Esophagus muscularis mucosa (tissue), 4 donors: ENCODE measurements around the gene PHACTR4. TPM values are rescaled to one million over a fixed set of nuclear protein-coding genes. Genes with fewer than 3 reads are reported as not detected.
"Not testable (repeated sequence)": the region's sequence is repeated elsewhere in the genome, so short reads cannot be mapped to it uniquely, and the experiment has no call there.

ENCODE experiments used
- DNase-seq: peaks from one replicate; pipeline ENCODE4 v3.0.0-alpha.2; 2017; ENCODE audit errors: extremely low spot score
- H3K27ac ChIP-seq, 4 donors: fragments of 200-600 bp; sonication (generic); replicated peaks in 1 of 4; 1 replicate in 3 of 4; 2 replicates in 1 of 4; pipeline ENCODE4 v1.5.1; 2016 to 2019; ENCODE audit warnings: mild to moderate bottlenecking in 1 of 4
- H3K27me3 ChIP-seq, 4 donors: fragments of 200-600 bp; sonication (generic); one replicate each; pipeline versions ENCODE4 v1.5.1 to v1.6.0; 2016 to 2019
- H3K36me3 ChIP-seq, 4 donors: fragments of 200-600 bp; sonication (generic); one replicate each; pipeline ENCODE4 v1.5.1; 2016 to 2019
- H3K4me1 ChIP-seq, 4 donors: fragments of 200-600 bp; sonication (generic); one replicate each; pipeline ENCODE4 v1.5.1; 2016 to 2019
- H3K4me3 ChIP-seq, 4 donors: fragments of 200-600 bp; sonication (generic); 1 replicate in 2 of 4; 2 replicates in 2 of 4; pipeline ENCODE4 v1.5.1; 2016 to 2019; ENCODE audit warnings: mild to moderate bottlenecking in 4 of 4, moderate library complexity in 1 of 4
- H3K9me3 ChIP-seq, 4 donors: fragments of 200-600 bp; sonication (generic); 1 replicate in 3 of 4; 2 replicates in 1 of 4; pipeline ENCODE4 v1.5.1; 2016 to 2019
- CTCF ChIP-seq, 3 experiments: fragments of 200-600 bp in 2 of 3; fragments of 450-650 bp in 1 of 3; sonication (generic) in 2 of 3; IDR thresholded peaks; one replicate each; pipeline ENCODE4 v1.5.1; 2017 to 2019; ENCODE audit warnings: antibody characterized with exemption in 3 of 3, mild to moderate bottlenecking in 2 of 3, moderate library complexity in 1 of 3
- EP300 ChIP-seq: sonication (generic); formaldehyde crosslinking; IDR thresholded peaks from one replicate; pipeline ENCODE4 v1.6.1; 2017; ENCODE audit warnings: antibody characterized with exemption
- POLR2A ChIP-seq: fragments of 450-650 bp; IDR thresholded peaks from one replicate; pipeline ENCODE4 v1.6.1; 2017; ENCODE audit warnings: antibody characterized with exemption, moderate library complexity, mild to moderate bottlenecking, low read depth
- POLR2AphosphoS5 ChIP-seq, 2 donors: sonication (generic); formaldehyde crosslinking; IDR thresholded peaks; one replicate each; pipeline ENCODE4 v1.6.1; 2017; ENCODE audit warnings: antibody characterized with exemption in 2 of 2
- WGBS: methylation state at CpG from one replicate; pipeline ENCODE4 v1.1.5; 2018; 5-methylcytosine and 5-hydroxymethylcytosine counted together
- intact Hi-C: fragments of 100-400 bp; cut with DNase I; formaldehyde crosslinking; loops from one replicate; pipeline ENCODE4 v1.15.1; 2023
- total RNA-seq, 4 donors: library from RNA; depleted of rRNA; stranded (reverse); fragments of >200 nt; gene quantifications; one replicate each; pipeline versions ENCODE4 v1.1.0 to v1.2.1, GENCODE V29; 2016

Gene PHACTR4
- total RNA-seq, 4 donors from 2014 or later, result 21.0 to 32.4 (median 27.7) TPM

- TF ChIP-seq POLR2A (no peak), EP300 (no peak), CTCF (IDR thresholded peaks at IDR 0.05) (no peak), POLR2AphosphoS5 (IDR thresholded peaks at IDR 0.05) (no peak)
- no peak overlapping the region for H3K27ac ChIP-seq
- intact Hi-C loops, result no loop called here
- H3K4me1 ChIP-seq, result peaks cover 0 to 10% (median 8%) of the 10 kb centered on the region in 4 donors
- H3K27me3 ChIP-seq, result no peaks in the 10 kb centered on the region
- DNase-seq, result no peak
- H3K36me3 ChIP-seq, result no peaks in the 10 kb centered on the region
- no peaks in the 10 kb centered on the region for H3K9me3 ChIP-seq
- WGBS, result 95% methylated on average over 5 of the region's 5 CpGs
- no peak overlapping the region for H3K4me3 ChIP-seq
Observed at GRCh38 chr1:28378906-28379305, 9.4 kb downstream of the PHACTR4 start.

GRCh38 chr1:28380394-28380793 is 10.9 kb downstream of the PHACTR4 start:
- no peak overlapping the region for H3K27ac ChIP-seq
- H3K4me3 ChIP-seq, result no peak overlapping the region
- TF ChIP-seq POLR2AphosphoS5 (IDR thresholded peaks at IDR 0.05) (no peak), EP300 (no peak), CTCF (IDR thresholded peaks at IDR 0.05) (no peak), POLR2A (no peak)
- intact Hi-C loops, result no loop called here
- H3K36me3 ChIP-seq, result no peaks in the 10 kb centered on the region
- H3K4me1 ChIP-seq, result peaks cover 0 to 9% (median 0%) of the 10 kb centered on the region in 4 donors
- WGBS, result 80% methylated on average over 1 of the region's 1 CpG
- no peak for DNase-seq
- no peaks in the 10 kb centered on the region for H3K27me3 ChIP-seq
- no peaks in the 10 kb centered on the region for H3K9me3 ChIP-seq

GRCh38 chr1:28383785-28384184 is 14.2 kb downstream of the PHACTR4 start:
- DNase-seq, H3K9me3 ChIP-seq, H3K27me3 ChIP-seq, H3K4me3 ChIP-seq, H3K4me1 ChIP-seq, H3K27ac ChIP-seq, H3K36me3 ChIP-seq, intact Hi-C loops: not testable (repeated sequence)
- 96% methylated on average over 4 of the region's 4 CpGs for WGBS

- 71% methylated on average over 6 of the region's 6 CpGs for WGBS
- no peaks in the 10 kb centered on the region for H3K36me3 ChIP-seq
- H3K9me3 ChIP-seq, result no peaks in the 10 kb centered on the region
- DNase-seq, result no peak
- H3K27ac ChIP-seq, result no peak overlapping the region
- no peaks in the 10 kb centered on the region for H3K27me3 ChIP-seq
- H3K4me1 ChIP-seq, result peaks cover 0 to 7% (median 3%) of the 10 kb centered on the region in 4 donors
- TF ChIP-seq POLR2AphosphoS5 (IDR thresholded peaks at IDR 0.05), result peak in 1 of 2 donors; percentile 16
- no peak for TF ChIP-seq POLR2A
- intact Hi-C loops, result no loop called here
- H3K4me3 ChIP-seq, result no peak overlapping the region
Observed at GRCh38 chr1:28392027-28392652, 22.6 kb downstream of the PHACTR4 start.

- TF ChIP-seq EP300 (no peak), CTCF (IDR thresholded peaks at IDR 0.05) (no peak), POLR2AphosphoS5 (IDR thresholded peaks at IDR 0.05) (no peak), POLR2A (no peak)
- H3K27ac ChIP-seq, result no peak overlapping the region
- DNase-seq, result no peak
- no peaks in the 10 kb centered on the region for H3K9me3 ChIP-seq
- peaks cover 0 to 10% (median 7%) of the 10 kb centered on the region in 4 donors for H3K36me3 ChIP-seq
- no peaks in the 10 kb centered on the region for H3K27me3 ChIP-seq
- 75% methylated on average over 1 of the region's 1 CpG for WGBS
- intact Hi-C loops, result no loop called here
- H3K4me1 ChIP-seq, result peaks cover 0 to 7% (median 3%) of the 10 kb centered on the region in 4 donors
- no peak overlapping the region for H3K4me3 ChIP-seq
Observed at GRCh38 chr1:28394136-28394535, 24.6 kb downstream of the PHACTR4 start.

GRCh38 chr1:28395181-28395580 is 25.6 kb downstream of the PHACTR4 start:
- Histone ChIP-seq H3K9me3 (no peaks in the 10 kb centered on the region), H3K27ac (no peak overlapping the region), H3K27me3 (no peaks in the 10 kb centered on the region), H3K4me1 (peaks cover 0 to 7% (median 5%) of the 10 kb centered on the region in 4 donors), H3K4me3 (no peak overlapping the region), H3K36me3 (peaks cover 0 to 10% (median 7%) of the 10 kb centered on the region in 4 donors)
- intact Hi-C loops, result no loop called here
- no peak for TF ChIP-seq POLR2AphosphoS5 (IDR thresholded peaks at IDR 0.05)
- TF ChIP-seq POLR2A, result no peak
- TF ChIP-seq CTCF (IDR thresholded peaks at IDR 0.05), result no peak
- no peak for TF ChIP-seq EP300
- WGBS, result 70% methylated on average over 4 of the region's 4 CpGs
- DNase-seq, result no peak
